Astrocyte of the spinal cord (primary cell): ENCODE measurements around the gene DVL2.

Experiments
- DNase-seq: peaks from one replicate; pipeline ENCODE4 v3.0.0; 2011; ENCODE audit warnings: low read depth, low spot score
- H3K4me3 ChIP-seq: 2 replicates; pipeline ENCODE4 v1.5.1; 2011; ENCODE audit warnings: low read depth, mild to moderate bottlenecking, low read length, moderate library complexity
- CTCF ChIP-seq: IDR thresholded peaks from 2 replicates; pipeline ENCODE4 v1.5.1; 2012; ENCODE audit warnings: low read depth, mild to moderate bottlenecking, low read length, inconsistent platforms
- in situ Hi-C: cut with HindIII; loops from 2 replicates; pipeline ENCODE4 v1.10.0; 2017; ENCODE audit warnings: low sequenced_read_pairs

DVL2 gene

GRCh38 chr17:7241090-7241733 is 6.9 kb upstream of the DVL2 start:
- in situ Hi-C loops: no loop called here
- TF ChIP-seq CTCF: no peak
- H3K4me3 ChIP-seq: peak overlapping the region; percentile 96
- DNase-seq: no peak

DNA sequence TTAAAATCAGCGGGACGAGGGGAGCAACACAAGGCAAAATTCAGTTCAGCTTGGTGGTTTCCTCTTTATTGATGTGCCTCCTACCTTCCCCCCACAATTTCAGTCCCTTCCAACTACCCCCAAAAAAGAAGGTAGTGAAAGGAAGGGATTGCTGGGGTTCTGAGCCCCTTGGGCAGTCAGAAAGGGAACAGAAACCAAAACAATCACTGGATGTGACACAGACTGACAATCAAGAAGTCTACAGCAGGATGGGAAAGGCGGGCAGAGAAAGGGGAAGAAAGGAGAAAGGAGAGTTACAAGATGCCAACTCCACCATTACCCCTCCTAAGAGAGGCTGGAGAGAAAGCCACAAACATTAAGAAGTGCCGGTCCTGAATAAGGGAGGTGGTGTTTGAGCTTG is 6.1 kb upstream of the DVL2 start:
- no peak for TF ChIP-seq CTCF
- DNase-seq: no peak
- in situ Hi-C loops: no loop called here
- H3K4me3 ChIP-seq: peak overlapping the region; percentile 12

DNA sequence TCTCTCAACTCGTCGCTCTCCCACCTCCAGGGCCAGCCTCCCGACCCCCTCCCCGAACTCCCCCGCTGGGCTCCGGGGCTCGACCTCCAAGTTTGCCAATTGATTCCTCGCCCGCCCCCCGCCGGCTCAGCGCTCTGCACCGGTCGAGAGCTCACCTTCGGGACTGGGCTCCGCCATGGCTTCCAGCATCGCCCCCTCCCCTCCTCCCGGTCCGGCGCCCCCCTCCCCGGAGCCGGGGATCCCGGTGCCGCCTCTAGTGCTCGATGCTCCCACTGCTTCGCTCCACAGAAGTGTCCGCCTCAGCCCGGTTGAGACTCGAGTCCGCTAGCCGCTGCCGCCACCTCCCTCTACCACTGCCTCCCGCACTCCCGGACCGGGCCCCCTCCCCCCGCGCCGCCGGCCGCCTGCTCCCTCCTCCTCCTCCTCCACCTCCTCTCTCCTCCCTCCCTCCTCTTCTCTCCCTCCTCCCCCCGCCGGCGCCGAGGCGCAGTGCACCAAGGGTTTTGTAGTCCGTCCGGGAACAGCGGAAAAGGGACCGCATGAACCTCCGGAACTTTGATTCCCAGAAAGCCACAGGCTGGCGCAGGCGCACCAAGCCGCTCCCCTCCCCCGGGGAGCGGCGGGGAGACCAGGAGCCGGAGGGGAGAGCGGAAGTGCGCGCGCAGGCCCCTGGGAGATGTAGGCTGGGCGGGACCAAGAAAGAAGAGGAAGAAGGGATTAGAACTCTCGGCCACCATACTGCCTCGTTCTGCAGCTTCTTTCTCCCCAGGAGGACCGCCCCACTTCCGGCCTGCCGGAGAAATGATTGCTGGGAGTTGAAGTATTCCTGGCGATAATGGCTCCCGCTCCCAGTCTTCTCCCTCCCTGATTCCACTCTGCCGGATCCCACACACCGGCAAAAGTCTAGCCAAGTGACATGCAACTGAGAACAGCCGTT is 5.0 kb upstream of the DVL2 start, which contains the start of gene PHF23:
PHF23 (minus strand) TSS at position 367 of the 937 bp plus-strand sequence; CDS start at position 189, 178 bp downstream.
- TF ChIP-seq CTCF: no peak
- H3K4me3 ChIP-seq: peak within 1 kb of the TSS; percentile 98
- peak; percentile 100 for DNase-seq
- in situ Hi-C loops: no loop called here

DNA sequence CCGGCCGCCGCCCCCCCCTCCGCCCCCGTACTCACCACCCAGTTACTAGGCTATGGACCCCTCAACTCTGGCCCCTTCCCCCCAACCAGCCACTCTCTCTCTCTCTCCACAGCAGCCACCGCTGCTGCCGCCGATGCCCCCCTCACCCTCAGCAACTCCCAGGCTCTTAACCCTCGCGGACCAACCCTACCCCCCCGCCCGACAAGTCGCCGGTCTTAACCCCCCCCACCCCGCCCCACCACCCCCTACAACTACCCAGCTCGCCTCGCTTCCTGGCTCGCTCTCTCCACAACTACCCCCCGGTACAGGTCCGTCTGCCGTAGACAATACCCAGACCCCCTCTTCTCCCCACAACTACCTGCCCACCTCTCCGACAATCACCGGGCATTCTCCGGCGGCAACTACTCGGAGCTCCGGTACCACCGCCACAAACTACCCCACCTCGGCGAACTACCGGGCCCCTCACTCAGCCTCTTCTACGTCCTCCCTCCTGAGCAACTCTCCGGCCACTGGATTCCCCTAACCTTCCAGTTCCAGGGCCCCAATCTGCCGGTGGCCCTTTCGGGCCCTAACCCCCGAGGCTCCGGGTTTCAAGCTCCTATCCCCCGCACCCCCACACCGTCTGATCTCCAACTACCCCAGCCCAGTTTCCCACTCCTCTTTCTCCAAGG is 4.2 kb upstream of the DVL2 start:
- no peak for TF ChIP-seq CTCF
- DNase-seq: no peak
- H3K4me3 ChIP-seq: peak overlapping the region; percentile 98
- in situ Hi-C loops: no loop called here

- DNase-seq: peak; percentile 66
- H3K4me3 ChIP-seq: peak overlapping the region; percentile 98
- TF ChIP-seq CTCF: no peak
- in situ Hi-C loops: no loop called here
These were observed 3.6 kb upstream of the DVL2 start for GRCh38 chr17:7237761-7238419.

DNA sequence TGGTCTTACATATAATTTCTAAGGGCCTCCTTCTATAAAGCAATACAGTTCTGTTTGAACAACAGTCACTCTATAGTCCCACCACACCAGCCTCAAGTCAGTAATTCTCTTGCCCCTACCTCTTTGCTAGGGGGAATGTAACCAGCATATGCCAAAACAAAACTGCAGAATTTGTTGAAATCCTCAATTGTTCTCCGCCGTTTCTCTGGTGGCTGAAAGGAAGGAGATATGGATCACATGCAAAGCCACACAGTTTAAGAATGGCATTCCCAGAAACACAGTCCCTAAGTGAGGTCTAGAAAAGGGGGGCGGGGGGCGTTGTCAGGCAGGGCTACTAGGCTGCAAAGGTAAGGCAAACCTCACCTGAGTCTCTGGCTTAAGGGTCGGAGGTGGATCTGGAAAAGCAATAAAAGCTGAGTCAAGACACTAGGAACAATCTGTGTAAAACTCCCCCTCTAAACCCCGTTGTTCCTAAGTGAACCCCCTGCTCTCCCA is 3.0 kb upstream of the DVL2 start:
- in situ Hi-C loops: no loop called here
- peak overlapping the region; percentile 98 for H3K4me3 ChIP-seq
- no peak for TF ChIP-seq CTCF
- no peak for DNase-seq
